GM12873 (cell line): Measurements from ENCODE around the gene LRP1B.

Experiments used
- CTCF ChIP-seq: IDR thresholded peaks from 2 replicates; pipeline ENCODE4 v1.5.1; 2012; ENCODE audit warnings: low read depth, mild to moderate bottlenecking, moderate library complexity, low read length, control low read depth; ENCODE audit not compliant: insufficient read depth; ENCODE audit errors: missing control alignments

Gene LRP1B

GRCh38 chr2:141741652-141742051 is 389.2 kb downstream of the LRP1B start:
- no peak for TF ChIP-seq CTCF

DNA sequence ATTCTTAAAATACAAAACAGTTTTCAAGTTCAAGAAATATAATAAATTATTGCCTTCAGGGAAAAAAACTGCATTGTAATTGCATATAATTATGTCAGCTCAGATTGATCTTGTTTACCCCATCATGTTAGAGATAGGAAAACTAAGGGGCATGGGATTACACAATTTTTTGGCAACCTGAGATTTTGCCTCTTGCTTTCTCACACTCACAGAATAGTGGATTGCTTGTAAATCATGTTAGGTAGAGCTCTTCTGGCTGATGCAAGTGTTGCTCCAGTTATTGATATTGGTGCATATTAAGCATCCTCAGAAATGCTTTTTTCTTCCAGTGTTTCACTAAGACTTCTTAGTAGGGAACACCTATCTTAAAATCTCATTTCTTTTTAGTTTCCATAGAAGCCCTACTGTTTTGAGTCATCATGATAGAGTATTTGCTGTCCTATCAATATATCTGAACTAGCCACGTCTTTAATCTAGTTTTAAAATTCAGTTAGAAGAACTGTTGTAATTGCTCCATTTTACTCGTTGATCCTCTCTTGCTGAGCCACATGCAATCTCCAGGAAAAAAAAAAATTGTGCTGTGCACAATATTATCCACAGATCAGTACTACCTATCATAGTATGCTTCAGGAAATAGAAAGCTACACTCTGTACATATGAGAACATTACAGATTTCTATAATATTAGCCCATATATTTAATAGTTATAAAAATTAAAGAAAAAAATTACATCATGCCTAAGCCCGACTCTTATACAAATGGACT is 393.1 kb downstream of the LRP1B start:
- no peak for TF ChIP-seq CTCF

GRCh38 chr2:141736466-141736865 is 394.4 kb downstream of the LRP1B start:
- no peak for TF ChIP-seq CTCF

- TF ChIP-seq CTCF = no peak
Measured at GRCh38 chr2:141728886-141729285, 401.9 kb downstream of the LRP1B start.

GRCh38 chr2:141728142-141728541 is 402.7 kb downstream of the LRP1B start:
- TF ChIP-seq CTCF = no peak

DNA sequence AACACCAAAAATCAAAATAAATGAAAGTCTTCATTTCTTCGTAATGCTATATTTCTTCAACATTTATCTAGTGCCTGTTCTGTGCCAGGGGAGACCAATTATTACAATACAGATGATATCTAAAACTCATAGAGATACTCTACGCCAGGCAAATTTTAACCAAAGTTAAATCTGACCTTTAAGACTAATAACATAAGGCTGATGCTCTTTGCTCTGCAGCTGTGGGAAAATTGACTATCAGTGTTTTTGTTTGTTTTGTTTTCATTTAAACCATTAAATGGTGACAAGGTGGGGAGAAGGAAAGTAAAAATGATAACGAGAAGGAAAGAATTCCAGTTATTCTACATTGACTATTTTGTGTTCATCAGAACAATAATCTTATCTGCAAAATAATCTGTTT is 406.4 kb downstream of the LRP1B start:
- no peak for TF ChIP-seq CTCF

DNA sequence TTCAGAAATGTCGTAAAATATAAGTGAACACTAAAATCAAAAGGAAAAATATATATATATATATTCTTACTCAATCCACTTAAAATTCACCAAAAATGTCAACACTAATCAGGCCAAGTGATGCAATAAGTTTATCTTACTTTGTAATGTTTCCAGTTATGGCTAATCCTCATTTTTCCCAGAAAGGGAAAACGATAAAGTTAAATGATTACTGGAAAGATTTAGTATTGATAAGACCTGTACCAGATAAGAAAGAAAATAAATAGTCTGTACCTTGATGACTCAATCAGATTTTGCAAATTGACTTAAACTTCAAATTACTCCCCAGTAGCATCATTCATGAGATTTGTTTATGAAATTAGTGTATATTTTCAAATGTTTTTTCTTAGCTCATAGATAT is 407.0 kb downstream of the LRP1B start:
- no peak for TF ChIP-seq CTCF
